HG03378 (cell line): ENCODE data around the gene PREPL.
"Not testable (repeated sequence)": the region's sequence is repeated elsewhere in the genome, so short reads cannot be mapped to it uniquely, and the experiment has no call there.

ENCODE experiments used
- ATAC-seq: cut with Tn5 transposase; IDR thresholded peaks from one replicate; pipeline ENCODE4 v1.9.1; 2021; ENCODE audit warnings: mild to moderate bottlenecking, moderate library complexity; ENCODE audit not compliant: unreplicated experiment

The PREPL gene

GRCh38 chr2:44361330-44362206, at the start of gene PREPL, which contains the start of gene CAMKMT:
Gene PREPL, minus strand, starts transcription at chr2:44361494. Its CDS starts 15,152 bp downstream, at chr2:44346342.
Gene CAMKMT, plus strand, starts transcription at chr2:44361947.
- peak; percentile 69 for ATAC-seq

DNA sequence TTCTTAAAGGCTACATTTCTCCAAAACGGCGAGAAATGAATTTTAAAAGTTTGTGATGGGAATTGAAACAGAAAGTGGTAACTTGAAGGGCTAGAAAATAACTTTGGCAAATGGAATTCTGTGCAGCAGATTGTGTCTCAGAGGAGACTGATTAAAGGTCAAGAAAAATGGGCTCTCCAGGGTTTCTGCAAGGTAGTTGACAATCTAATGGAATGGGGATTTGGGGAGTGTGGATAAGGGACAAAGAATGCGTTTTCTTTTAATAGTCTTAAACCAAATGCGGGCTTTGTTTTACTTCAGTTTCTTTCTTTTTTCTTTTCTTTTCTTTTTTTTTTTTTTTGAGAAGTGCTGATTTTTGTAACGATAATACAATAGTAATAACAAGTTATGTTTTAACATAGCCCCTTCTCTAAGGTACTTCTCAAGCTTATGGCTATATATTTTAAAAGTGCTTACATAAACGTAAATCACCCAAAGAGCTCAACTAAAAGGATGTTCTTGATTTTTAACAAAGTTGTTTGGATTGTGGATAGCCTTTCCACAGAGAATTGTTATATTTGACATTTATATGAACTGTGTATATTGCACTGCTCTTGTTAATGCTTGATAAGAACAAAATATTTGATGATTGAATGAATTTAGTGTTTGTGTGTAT, 37.1 kb upstream of the PREPL start:
- no peak for ATAC-seq

- no peak for ATAC-seq
Measured at GRCh38 chr2:44397447-44398175, 36.3 kb upstream of the PREPL start.

- no peak for ATAC-seq
Measured at GRCh38 chr2:44392338-44392943, 31.1 kb upstream of the PREPL start.

DNA sequence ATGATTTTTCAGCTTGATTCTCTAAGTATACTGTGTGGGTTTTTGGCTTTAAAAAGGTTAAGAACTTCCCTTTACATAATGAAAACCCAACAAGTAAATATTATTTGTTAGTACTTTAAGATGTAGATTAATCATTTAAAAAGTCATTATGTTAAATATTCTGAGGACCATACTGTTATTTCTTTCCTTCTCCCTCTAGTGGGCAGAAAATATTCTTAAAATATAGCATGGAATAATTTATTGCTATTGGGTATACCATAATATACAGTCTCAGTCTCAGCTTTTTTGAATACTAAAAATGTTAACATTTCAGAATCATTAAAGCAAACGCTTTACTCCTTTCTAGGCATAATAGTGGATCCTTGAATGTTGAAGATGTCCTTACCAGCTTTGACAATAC, 28.6 kb upstream of the PREPL start:
- ATAC-seq = no peak

- no peak for ATAC-seq
Measured at GRCh38 chr2:44388877-44389276, 27.6 kb upstream of the PREPL start.

GRCh38 chr2:44385226-44385625, 23.9 kb upstream of the PREPL start:
- not testable (repeated sequence) for ATAC-seq

- no peak for ATAC-seq
Measured at GRCh38 chr2:44377486-44377885, 16.2 kb upstream of the PREPL start.

- no peak for ATAC-seq
Measured at GRCh38 chr2:44372246-44372645, 11.0 kb upstream of the PREPL start.

GRCh38 chr2:44371445-44371844, 10.2 kb upstream of the PREPL start:
- ATAC-seq = no peak

- no peak for ATAC-seq
Measured at GRCh38 chr2:44369392-44369791, 8.1 kb upstream of the PREPL start.

DNA sequence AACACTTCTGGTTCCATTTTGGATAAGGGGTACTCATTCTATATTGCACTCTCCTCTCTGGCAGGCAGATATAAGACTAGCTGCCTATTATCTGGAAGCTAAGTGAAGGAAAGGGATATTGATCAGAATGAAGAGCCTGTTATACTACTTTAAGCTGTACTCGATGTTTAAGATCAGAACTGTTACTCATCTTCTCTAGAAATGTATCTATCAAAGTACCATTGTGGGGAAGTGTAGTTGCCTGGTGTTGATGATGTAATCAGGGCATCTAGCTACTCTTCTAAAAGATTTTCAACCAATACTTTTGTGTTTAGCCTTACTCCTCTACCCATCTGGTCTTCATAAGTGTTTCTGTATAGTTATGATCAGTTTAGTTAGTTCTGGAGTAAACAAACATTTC, 6.3 kb upstream of the PREPL start:
- ATAC-seq = no peak

DNA sequence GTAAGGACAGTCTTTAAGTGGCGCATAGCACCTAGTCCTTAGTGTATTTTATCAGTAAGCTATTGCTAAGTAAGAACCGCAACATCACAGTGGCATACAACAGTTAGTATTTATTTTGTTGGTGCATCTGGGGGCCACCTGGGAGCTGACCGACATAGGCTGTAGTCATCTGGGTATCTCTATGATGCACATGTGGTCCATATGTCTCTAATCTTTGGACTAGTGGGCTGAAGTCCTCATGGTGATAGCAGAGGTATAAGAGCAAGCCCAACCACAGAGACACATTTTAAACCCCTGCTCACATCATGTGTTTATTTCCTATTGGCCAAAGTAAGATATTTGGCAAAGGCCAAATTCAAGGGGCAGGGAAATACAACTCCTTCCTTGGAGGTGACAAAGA, 3.3 kb upstream of the PREPL start:
- ATAC-seq = no peak

DNA sequence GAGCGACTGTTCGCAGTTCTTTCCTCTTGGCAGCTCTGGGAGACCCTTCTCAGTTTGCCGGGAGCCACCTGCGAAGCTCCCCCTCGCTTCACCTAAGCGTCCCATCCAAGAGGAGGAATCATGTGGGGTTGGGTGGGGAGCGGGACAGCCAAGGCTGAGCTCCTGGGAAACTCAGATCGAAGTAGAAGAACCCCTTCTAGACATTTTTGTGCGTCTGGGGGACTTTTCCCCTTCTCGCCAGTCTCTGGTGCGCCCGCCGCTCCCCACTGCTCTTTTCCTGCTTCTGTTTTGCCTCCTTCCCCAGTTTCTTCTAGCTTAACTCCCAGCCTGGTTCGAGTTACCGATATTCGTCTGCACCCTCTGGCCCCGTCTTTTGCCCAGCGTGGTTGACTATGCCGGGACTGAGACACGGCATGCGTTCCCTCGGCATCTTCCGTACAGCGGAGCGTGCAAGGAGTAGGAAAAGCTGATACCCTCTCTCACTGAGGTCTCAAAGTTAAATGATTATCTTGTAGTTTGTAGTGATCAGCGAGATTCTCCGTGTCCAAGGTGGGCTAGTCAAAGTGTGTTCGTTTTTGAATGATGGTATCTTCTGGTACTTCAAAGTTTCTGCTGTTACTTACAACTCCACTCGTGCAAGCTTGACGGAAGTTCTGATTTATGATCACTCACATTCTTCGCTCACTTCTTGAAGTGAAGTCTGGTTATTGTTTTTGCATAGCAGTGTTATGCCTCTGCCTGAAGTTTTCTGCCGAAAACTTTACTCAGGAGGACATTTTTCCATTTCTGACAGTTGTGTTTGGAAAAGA, 1.1 kb upstream of the PREPL start:
- no peak for ATAC-seq

GRCh38 chr2:44360749-44361329, 455 bp downstream of the PREPL start:
- ATAC-seq = no peak

DNA sequence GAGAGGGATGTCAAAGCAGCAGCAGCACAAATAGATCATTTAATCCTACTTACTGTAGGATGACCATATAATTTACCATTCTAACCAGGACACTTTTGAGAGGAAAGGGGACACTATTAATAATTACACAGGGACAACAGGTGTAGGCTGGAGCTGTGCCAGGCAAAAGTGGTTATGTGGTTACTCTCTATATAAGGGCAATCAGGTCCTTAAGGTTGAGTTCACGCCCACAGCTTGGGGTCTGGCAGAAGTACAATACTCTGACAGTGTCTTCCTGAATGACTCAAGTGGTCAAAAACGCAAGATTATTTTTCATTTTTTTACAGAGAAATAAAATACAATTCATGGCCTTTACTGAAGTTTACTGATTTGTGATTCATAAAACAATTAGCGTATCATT, 2.8 kb downstream of the PREPL start:
- peak; percentile 44 for ATAC-seq

GRCh38 chr2:44354761-44355160, 6.5 kb downstream of the PREPL start:
- no peak for ATAC-seq

DNA sequence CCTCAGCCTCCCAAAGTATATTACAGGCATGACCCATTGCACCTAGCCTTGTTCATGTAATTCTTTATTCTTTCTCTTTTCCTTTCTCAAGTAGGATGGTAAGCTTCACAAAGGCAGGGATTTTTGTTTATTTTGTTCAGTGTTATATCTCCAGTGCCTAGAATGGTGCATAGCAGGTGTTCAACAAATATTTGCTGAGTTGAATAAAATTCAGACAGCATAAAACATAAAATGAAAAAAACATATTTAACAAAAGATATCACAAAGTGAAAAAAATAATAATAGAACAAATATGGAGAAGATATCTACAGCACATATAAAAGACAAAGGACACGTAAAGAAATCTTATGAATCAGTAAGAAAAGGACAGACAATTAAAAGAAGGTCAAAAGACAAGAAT, 8.8 kb downstream of the PREPL start:
- ATAC-seq = no peak

DNA sequence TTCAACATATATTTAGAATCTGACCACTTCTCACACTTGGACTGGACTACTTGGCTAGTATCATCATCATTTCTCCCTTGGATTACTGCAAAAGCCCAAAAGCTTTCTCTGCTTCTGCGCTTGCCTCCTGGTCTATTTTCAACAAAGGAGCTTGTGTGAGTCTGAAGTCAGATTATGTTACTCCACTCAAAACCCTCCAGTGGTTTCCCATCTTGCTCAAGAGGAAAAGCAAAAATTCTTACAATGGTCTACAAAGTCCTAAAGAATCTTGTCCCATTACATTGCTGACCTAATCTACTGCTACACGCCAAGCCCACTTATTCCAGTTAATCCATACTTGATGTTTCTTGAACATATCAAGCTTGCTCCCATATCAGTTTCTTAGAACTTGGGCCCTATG, 9.6 kb downstream of the PREPL start:
- ATAC-seq = no peak

GRCh38 chr2:44351088-44351487, 10.2 kb downstream of the PREPL start:
- no peak for ATAC-seq
